ENCODE results near the gene KIF16B. TPM values are rescaled to one million over a fixed set of nuclear protein-coding genes. Genes with fewer than 3 reads are reported as not detected.

The KIF16B gene
- total and polyA plus RNA-seq, 10 of the 15 experiments (the other 5 are each of a cell fraction or from before 2014, with no cell fraction given) = 0.21 to 5.2 (median 3.0) TPM

GRCh38 chr20:16317445-16318362 lies 255.5 kb downstream of the KIF16B start:
- Histone ChIP-seq H4K20me1 (ENCODE audit: control insufficient read depth, insufficient read depth) (no peaks in the 10 kb centered on the region), H3K9ac (ENCODE audit: control insufficient read depth, insufficient read depth, low read length) (peak overlapping the region; percentile 35), H3K4me1 (ENCODE audit: control insufficient read depth, insufficient read depth, low read length) (peaks cover 21% of the 10 kb centered on the region), H3K9me3 (replicated peaks; ENCODE audit: control insufficient read depth, insufficient read depth, low read length) (no peaks in the 10 kb centered on the region; the same call in 2 of the 3 replicates), H3K27ac (ENCODE audit: control insufficient read depth, insufficient read depth) (peak overlapping the region; percentile 68), H3K36me3 (ENCODE audit: control insufficient read depth in 2 of 2, insufficient read depth in 2 of 2, low read length in 1 of 2) (no peaks in the 10 kb centered on the region), H3K4me2 (ENCODE audit: control insufficient read depth, insufficient read depth) (peak overlapping the region; percentile 69), H3K79me2 (ENCODE audit: control insufficient read depth, insufficient read depth, low read length) (no peaks in the 10 kb centered on the region), H3K4me3 (peak overlapping the region; percentile 53), H2AFZ (ENCODE audit: control insufficient read depth, low read depth, low read length) (peak overlapping the region; percentile 58), H3K27me3 (replicated peaks in 1 of 2; ENCODE audit: control insufficient read depth in 2 of 2, insufficient read depth in 2 of 2, low read length in 1 of 2) (no peaks in the 10 kb centered on the region)
- FAIRE-seq (peak; percentile 13), ATAC-seq (peak; percentile 79), DNase-seq (ENCODE audit: low read depth, low spot score) (peak; percentile 63)
- intact Hi-C loops (cut with micrococcal nuclease; ENCODE audit: unreplicated experiment) (loop anchor here (5.0 to 10.0 kb wide), 3 partner anchors 117 to 330 kb away; partner anchors contain the start of gene KIF16B), in situ Hi-C loops (cut with MboI) (no loop called here)
- RAD21 ChIA-PET (ENCODE audit: unreplicated experiment) = interaction anchor here (1.1 kb wide), 1 partner anchor 11 kb away, joined by 3 read pairs; no protein-coding TSS in a partner anchor
- WGBS (ENCODE audit: insufficient coverage, insufficient replicate concordance, low lambda C conversion rate, missing lambda C conversion rate) = 27% methylated on average over 14 of the region's 14 CpGs
- POLR2A ChIA-PET = no interaction called here
- no TSS peak for BruUV-seq (replicated peaks)
- CTCF ChIA-PET = interaction anchor here (0.9 kb wide), 1 partner anchor 99 kb away, joined by 3 read pairs; no protein-coding TSS in a partner anchor
- SMC1A ChIA-PET (ENCODE audit: uncharacterized antibody, unreplicated experiment) = interaction anchor here (0.7 to 1.7 kb wide), 7 partner anchors 8 to 116 kb away, joined by 3 to 5 read pairs (median 4); no protein-coding TSS in a partner anchor
- TF ChIP-seq CBFB (IDR thresholded peaks at IDR 0.05; ENCODE audit: low read depth) (peak; percentile 22; the same call in 1 of the 2 replicates), ATF2 (IDR thresholded peaks at IDR 0.05; ENCODE audit: low read length) (peak; percentile 7; the same call in 1 of the 2 replicates), NBN (IDR thresholded peaks at IDR 0.05) (0 out of 2 replicates have a peak, but pooled peaks have one; percentile 57), EP300 (IDR thresholded peaks at IDR 0.05; ENCODE audit: borderline replicate concordance in 1 of 2, control insufficient read depth in 1 of 2, low read depth in 2 of 2, low read length in 2 of 2) (peak; percentile 46 to 58; a peak in 3 of 4 replicates), RUNX3 (IDR thresholded peaks at IDR 0.05; ENCODE audit: low read length) (peak; percentile 80), PML (IDR thresholded peaks at IDR 0.05; ENCODE audit: low read length) (0 out of 2 replicates have a peak, but pooled peaks have one; percentile 24), POU2F2 (IDR thresholded peaks at IDR 0.05; ENCODE audit: borderline replicate concordance, low read depth, low read length) (peak; percentile 15; the same call in 1 of the 3 replicates), MXI1 (IDR thresholded peaks at IDR 0.05; ENCODE audit: low read depth, low read length) (0 out of 2 replicates have a peak, but pooled peaks have one; percentile 31), SKIL (IDR thresholded peaks at IDR 0.05; ENCODE audit: low read depth, poor library complexity, severe bottlenecking) (peak; percentile 31), ZNF217 (IDR thresholded peaks at IDR 0.05) (peak; percentile 47; the same call in 1 of the 2 replicates), SREBF2 (IDR thresholded peaks at IDR 0.05; ENCODE audit: low read length) (no peak), MEF2B (IDR thresholded peaks at IDR 0.05; ENCODE audit: partially characterized antibody, poor library complexity, severe bottlenecking) (peak; percentile 93), IKZF2 (IDR thresholded peaks at IDR 0.05) (peak; percentile 90 to 96), CREM (IDR thresholded peaks at IDR 0.05; ENCODE audit: low read depth) (0 out of 2 replicates have a peak, but pooled peaks have one; percentile 15), MTA2 (IDR thresholded peaks at IDR 0.05; ENCODE audit: low read depth) (peak; percentile 96), EED (IDR thresholded peaks at IDR 0.05; ENCODE audit: low read depth) (peak; percentile 38; the same call in 1 of the 2 replicates), HCFC1 (IDR thresholded peaks at IDR 0.05; ENCODE audit: low read length) (no peak)
- TF ChIP-seq, protein P1, sequence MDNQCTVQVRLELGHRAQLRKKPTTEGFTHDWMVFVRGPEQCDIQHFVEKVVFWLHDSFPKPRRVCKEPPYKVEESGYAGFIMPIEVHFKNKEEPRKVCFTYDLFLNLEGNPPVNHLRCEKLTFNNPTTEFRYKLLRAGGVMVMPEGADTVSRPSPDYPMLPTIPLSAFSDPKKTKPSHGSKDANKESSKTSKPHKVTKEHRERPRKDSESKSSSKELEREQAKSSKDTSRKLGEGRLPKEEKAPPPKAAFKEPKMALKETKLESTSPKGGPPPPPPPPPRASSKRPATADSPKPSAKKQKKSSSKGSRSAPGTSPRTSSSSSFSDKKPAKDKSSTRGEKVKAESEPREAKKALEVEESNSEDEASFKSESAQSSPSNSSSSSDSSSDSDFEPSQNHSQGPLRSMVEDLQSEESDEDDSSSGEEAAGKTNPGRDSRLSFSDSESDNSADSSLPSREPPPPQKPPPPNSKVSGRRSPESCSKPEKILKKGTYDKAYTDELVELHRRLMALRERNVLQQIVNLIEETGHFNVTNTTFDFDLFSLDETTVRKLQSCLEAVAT (IDR thresholded peaks at IDR 0.05) = peak; percentile 55

Data from GM12878 (cell line).